Measurements from ENCODE around the gene SERPINA12. TPM values are rescaled to one million over a fixed set of nuclear protein-coding genes. Genes with fewer than 3 reads are reported as not detected.

The SERPINA12 gene
- polyA plus RNA-seq, 2 of the 4 experiments (the other 2 are of a cell fraction): not detected

- POLR2A ChIA-PET: no interaction called here
- Histone ChIP-seq H3K9me3 (no peaks in the 10 kb centered on the region), H3K4me3 (no peak overlapping the region), H3K27ac (no peak overlapping the region), H3K4me2 (no peak overlapping the region), H3K4me1 (no peaks in the 10 kb centered on the region)
- DNase-seq (ENCODE audit: low read depth in 1 of 2, low spot score in 1 of 2) (no peak), FAIRE-seq (no peak), ATAC-seq (no peak)
- 19% methylated on average over 12 of the region's 12 CpGs for WGBS (ENCODE audit: missing lambda C conversion rate)
- no peak for TF ChIP-seq MAZ (IDR thresholded peaks at IDR 0.05; ENCODE audit: borderline replicate concordance, low read depth, low read length)
- TF ChIP-seq MAX (IDR thresholded peaks at IDR 0.05): no peak
- no peak for TF ChIP-seq HOXB13 (CRISPR knock-in tag; IDR thresholded peaks at IDR 0.05; ENCODE audit: low read depth)
- no peak for TF ChIP-seq BHLHE40 (IDR thresholded peaks at IDR 0.05; ENCODE audit: low read depth, low read length)
- TF ChIP-seq HEYL (CRISPR knock-in tag; IDR thresholded peaks at IDR 0.05): no peak
- no peak for TF ChIP-seq MAFK (IDR thresholded peaks at IDR 0.05; ENCODE audit: partially characterized antibody)
- TF ChIP-seq RARB (CRISPR knock-in tag; IDR thresholded peaks at IDR 0.05): no peak
- no peak for TF ChIP-seq SMC3 (IDR thresholded peaks at IDR 0.05)
- no peak for TF ChIP-seq TFCP2L1 (CRISPR knock-in tag; IDR thresholded peaks at IDR 0.05)
- TF ChIP-seq JUN (IDR thresholded peaks at IDR 0.05): no peak
- no peak for TF ChIP-seq BCL3 (IDR thresholded peaks at IDR 0.05)
- TF ChIP-seq CBX2 (IDR thresholded peaks at IDR 0.05; ENCODE audit: borderline replicate concordance, low read depth): no peak
- TF ChIP-seq HMGXB4 (CRISPR knock-in tag; IDR thresholded peaks at IDR 0.05; ENCODE audit: borderline replicate concordance): no peak
- TF ChIP-seq CHD2 (IDR thresholded peaks at IDR 0.05; ENCODE audit: low read length, partially characterized antibody): no peak
- TF ChIP-seq FOSL2 (IDR thresholded peaks at IDR 0.05): no peak
- TF ChIP-seq FOSL2 (CRISPR knock-in tag; IDR thresholded peaks at IDR 0.05): no peak
- no peak for TF ChIP-seq FOSB (CRISPR knock-in tag; IDR thresholded peaks at IDR 0.05)
- TF ChIP-seq EHF (CRISPR knock-in tag; IDR thresholded peaks at IDR 0.05): no peak
- no peak for TF ChIP-seq POLR2A (IDR thresholded peaks at IDR 0.05; ENCODE audit: low read length)
- no peak for TF ChIP-seq NPAS2 (CRISPR knock-in tag; IDR thresholded peaks at IDR 0.05; ENCODE audit: borderline replicate concordance)
- CTCF ChIA-PET: interaction anchor here (0.6 to 1.7 kb wide), 3 partner anchors 8 to 989 kb away, joined by 3 to 5 read pairs (median 3); no protein-coding TSS in a partner anchor
Observed at GRCh38 chr14:94441531-94442205, 67.6 kb downstream of the SERPINA12 start.

GRCh38 chr14:94441130-94441529 lies 68.1 kb downstream of the SERPINA12 start:
- DNase-seq (ENCODE audit: low read depth in 1 of 2, low spot score in 1 of 2) (no peak), FAIRE-seq (no peak), ATAC-seq (no peak)
- no peak overlapping the region for H3K4me2 ChIP-seq
- no peaks in the 10 kb centered on the region for H3K4me1 ChIP-seq
- 0 out of 3 replicates have a peak, but pooled peaks cover 2% of the 10 kb centered on the region for H3K9me3 ChIP-seq
- H3K27ac ChIP-seq: no peak overlapping the region
- TF ChIP-seq NR3C1 (IDR thresholded peaks at IDR 0.05) (no peak), RNF2 (IDR thresholded peaks at IDR 0.05; ENCODE audit: borderline replicate concordance, low read depth) (no peak), POLR2A (IDR thresholded peaks at IDR 0.05; ENCODE audit: low read length) (no peak), ZFP36 (IDR thresholded peaks at IDR 0.05; ENCODE audit: borderline replicate concordance, partially characterized antibody) (no peak), ZC3H11A (IDR thresholded peaks at IDR 0.05) (no peak), HOXB5 (CRISPR knock-in tag; IDR thresholded peaks at IDR 0.05) (no peak), RAD21 (conservative IDR thresholded peaks at IDR 0.05 in 1 of 2, IDR thresholded peaks at IDR 0.05 in 1 of 2) (no peak), EHF (CRISPR knock-in tag; IDR thresholded peaks at IDR 0.05) (no peak), FOSB (CRISPR knock-in tag; IDR thresholded peaks at IDR 0.05) (no peak), SREBF2 (IDR thresholded peaks at IDR 0.05) (no peak), HOXA7 (CRISPR knock-in tag; IDR thresholded peaks at IDR 0.05) (no peak), SMC3 (IDR thresholded peaks at IDR 0.05) (no peak), ZNF302 (CRISPR knock-in tag; IDR thresholded peaks at IDR 0.05) (no peak), NPAS2 (CRISPR knock-in tag; IDR thresholded peaks at IDR 0.05; ENCODE audit: borderline replicate concordance) (no peak)
- ChIA-PET CTCF (interaction anchor here (0.6 to 1.1 kb wide), 2 partner anchors 13 to 990 kb away, joined by 3 read pairs; no protein-coding TSS in a partner anchor), POLR2A (no interaction called here)
- H3K4me3 ChIP-seq: no peak overlapping the region
- WGBS (ENCODE audit: missing lambda C conversion rate): 35% methylated on average over 4 of the region's 4 CpGs
